ENCODE data around the gene C14orf180. TPM values are rescaled to one million over a fixed set of nuclear protein-coding genes. Genes with fewer than 3 reads are reported as not detected.
"Not testable (repeated sequence)": the region's sequence is repeated elsewhere in the genome, so short reads cannot be mapped to it uniquely, and the experiment has no call there.

C14orf180 gene
- total RNA-seq, 1 experiment from 2014 or later: not detected

DNA sequence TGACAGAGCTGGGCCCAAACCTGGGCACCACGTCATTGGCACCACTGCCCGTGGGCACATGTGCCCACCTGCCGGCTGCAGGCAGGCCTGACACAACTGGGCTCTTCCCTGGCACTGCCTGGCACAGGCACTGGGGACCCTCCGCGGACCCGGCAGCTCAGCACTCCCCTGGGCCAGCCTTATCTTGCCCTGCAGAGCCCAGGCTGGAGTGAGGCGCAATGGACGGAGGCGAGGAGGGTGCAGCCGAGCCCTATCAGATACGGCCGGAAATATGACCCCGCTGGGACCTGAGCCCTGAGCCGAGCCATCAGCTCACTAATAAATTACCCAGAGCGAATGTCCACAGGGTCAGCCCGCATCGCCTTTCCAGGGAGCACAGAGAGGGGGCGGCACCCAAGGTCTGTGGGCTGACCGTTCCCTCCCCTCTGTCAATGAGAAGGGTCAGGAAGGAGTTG lies 1.7 kb upstream of the C14orf180 start:
- ChIA-PET POLR2A (ENCODE audit: unreplicated experiment) (no interaction called here), CTCF (no interaction called here)
- Histone ChIP-seq H3K9me3 (ENCODE audit: low read length) (no peaks in the 10 kb centered on the region), H3K4me1 (ENCODE audit: insufficient read depth, low read length) (no peaks in the 10 kb centered on the region), H3K27me3 (ENCODE audit: low read length) (peaks cover 47% of the 10 kb centered on the region), H2AFZ (ENCODE audit: low read length) (no peak overlapping the region), H3K79me2 (ENCODE audit: low read length) (no peaks in the 10 kb centered on the region), H3F3A (ENCODE audit: low read length, unreplicated experiment) (no peaks in the 10 kb centered on the region), H3K4me3 (ENCODE audit: low read length) (no peak overlapping the region), H3K9ac (ENCODE audit: low read length) (no peak overlapping the region), H3K4me2 (ENCODE audit: low read length) (no peak overlapping the region), H3K27ac (ENCODE audit: low read length) (no peak overlapping the region), H4K20me1 (ENCODE audit: low read length) (no peaks in the 10 kb centered on the region), H3K36me3 (ENCODE audit: low read depth, low read length) (no peaks in the 10 kb centered on the region), H3K9me2 (replicated peaks; ENCODE audit: low read length) (no peaks in the 10 kb centered on the region)
- no TSS peak for BruUV-seq (replicated peaks)
- intact Hi-C loops (cut with micrococcal nuclease): loop anchor here (10.0 kb wide), 1 partner anchor 57 kb away; no protein-coding TSS in a partner anchor
- no peak for ATAC-seq
- TF ChIP-seq, protein P1, sequence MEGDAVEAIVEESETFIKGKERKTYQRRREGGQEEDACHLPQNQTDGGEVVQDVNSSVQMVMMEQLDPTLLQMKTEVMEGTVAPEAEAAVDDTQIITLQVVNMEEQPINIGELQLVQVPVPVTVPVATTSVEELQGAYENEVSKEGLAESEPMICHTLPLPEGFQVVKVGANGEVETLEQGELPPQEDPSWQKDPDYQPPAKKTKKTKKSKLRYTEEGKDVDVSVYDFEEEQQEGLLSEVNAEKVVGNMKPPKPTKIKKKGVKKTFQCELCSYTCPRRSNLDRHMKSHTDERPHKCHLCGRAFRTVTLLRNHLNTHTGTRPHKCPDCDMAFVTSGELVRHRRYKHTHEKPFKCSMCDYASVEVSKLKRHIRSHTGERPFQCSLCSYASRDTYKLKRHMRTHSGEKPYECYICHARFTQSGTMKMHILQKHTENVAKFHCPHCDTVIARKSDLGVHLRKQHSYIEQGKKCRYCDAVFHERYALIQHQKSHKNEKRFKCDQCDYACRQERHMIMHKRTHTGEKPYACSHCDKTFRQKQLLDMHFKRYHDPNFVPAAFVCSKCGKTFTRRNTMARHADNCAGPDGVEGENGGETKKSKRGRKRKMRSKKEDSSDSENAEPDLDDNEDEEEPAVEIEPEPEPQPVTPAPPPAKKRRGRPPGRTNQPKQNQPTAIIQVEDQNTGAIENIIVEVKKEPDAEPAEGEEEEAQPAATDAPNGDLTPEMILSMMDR (conservative IDR thresholded peaks at IDR 0.05; ENCODE audit: low read depth, low read length): no peak
- TF ChIP-seq EZH2phosphoT487 (IDR thresholded peaks at IDR 0.05; ENCODE audit: borderline replicate concordance, low read length) (no peak), EZH2 (IDR thresholded peaks at IDR 0.05; ENCODE audit: low read length, unreplicated experiment) (no peak)
- no peak for DNase-seq

DNA sequence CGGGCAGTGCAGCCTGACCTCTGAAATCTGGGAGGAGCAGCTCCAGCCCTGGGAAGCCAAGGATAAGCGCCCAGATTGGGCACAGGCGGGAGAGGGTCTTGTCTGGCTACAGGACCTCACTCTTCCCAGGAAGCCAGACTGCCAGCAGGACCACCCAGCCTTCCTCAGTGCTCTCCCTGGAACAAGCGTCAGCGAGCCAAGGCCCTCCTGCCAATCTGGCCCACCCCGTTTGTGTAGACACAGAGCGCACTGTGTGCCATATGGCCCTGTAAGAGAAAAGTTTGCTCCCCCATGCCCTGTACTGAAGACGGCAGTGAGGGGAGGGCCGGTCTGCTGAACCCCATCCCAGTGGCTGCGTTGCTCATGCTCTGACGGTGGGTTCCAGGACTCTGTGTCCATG lies 1.2 kb upstream of the C14orf180 start:
- Histone ChIP-seq H3F3A (ENCODE audit: low read length, unreplicated experiment) (no peaks in the 10 kb centered on the region), H3K4me2 (ENCODE audit: low read length) (no peak overlapping the region), H3K4me1 (ENCODE audit: insufficient read depth, low read length) (no peaks in the 10 kb centered on the region), H3K79me2 (ENCODE audit: low read length) (no peaks in the 10 kb centered on the region), H3K36me3 (ENCODE audit: low read depth, low read length) (no peaks in the 10 kb centered on the region), H3K9me3 (ENCODE audit: low read length) (no peaks in the 10 kb centered on the region), H4K20me1 (ENCODE audit: low read length) (no peaks in the 10 kb centered on the region), H2AFZ (ENCODE audit: low read length) (no peak overlapping the region), H3K27me3 (ENCODE audit: low read length) (peaks cover 48% of the 10 kb centered on the region), H3K27ac (ENCODE audit: low read length) (no peak overlapping the region), H3K9me2 (replicated peaks; ENCODE audit: low read length) (no peaks in the 10 kb centered on the region), H3K9ac (ENCODE audit: low read length) (no peak overlapping the region), H3K4me3 (ENCODE audit: low read length) (no peak overlapping the region)
- ATAC-seq: no peak
- ChIA-PET POLR2A (ENCODE audit: unreplicated experiment) (no interaction called here), CTCF (no interaction called here)
- intact Hi-C loops (cut with micrococcal nuclease): loop anchor here (10.0 kb wide), 1 partner anchor 56 kb away; no protein-coding TSS in a partner anchor
- DNase-seq: no peak
- BruUV-seq (replicated peaks): no TSS peak
- TF ChIP-seq EZH2 (IDR thresholded peaks at IDR 0.05; ENCODE audit: low read length, unreplicated experiment) (no peak), EZH2phosphoT487 (IDR thresholded peaks at IDR 0.05; ENCODE audit: borderline replicate concordance, low read length) (no peak)
- TF ChIP-seq, protein P1 (conservative IDR thresholded peaks at IDR 0.05; ENCODE audit: low read depth, low read length): no peak

DNA sequence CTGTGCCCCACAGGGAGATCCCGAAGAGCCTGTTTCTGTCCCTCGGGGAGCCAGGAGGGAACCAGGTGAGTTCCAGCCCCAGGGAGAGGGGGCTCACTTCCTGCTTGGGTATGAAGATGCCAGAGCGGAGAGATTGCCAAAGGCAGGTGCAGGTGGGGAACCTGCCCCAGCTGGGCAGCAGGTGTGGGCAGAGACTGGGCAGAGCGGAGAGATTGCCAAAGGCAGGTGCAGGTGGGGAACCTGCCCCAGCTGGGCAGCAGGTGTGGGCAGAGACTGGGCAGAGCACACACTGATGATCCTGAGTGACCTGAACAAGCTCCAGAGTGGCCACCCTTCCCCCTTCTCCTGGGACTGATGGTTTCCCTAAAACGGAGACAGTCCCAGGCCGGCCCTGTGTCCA lies 375 bp downstream of the C14orf180 start:
- BruUV-seq (replicated peaks); DNase-seq; H3K4me1 ChIP-seq (ENCODE audit: insufficient read depth, low read length); H3F3A ChIP-seq (ENCODE audit: low read length, unreplicated experiment); H2AFZ ChIP-seq (ENCODE audit: low read length); H3K9me3 ChIP-seq (ENCODE audit: low read length); POLR2A ChIA-PET (ENCODE audit: unreplicated experiment); H3K79me2 ChIP-seq (ENCODE audit: low read length); H3K36me3 ChIP-seq (ENCODE audit: low read depth, low read length); H3K4me3 ChIP-seq (ENCODE audit: low read length); CTCF ChIA-PET; H4K20me1 ChIP-seq (ENCODE audit: low read length); H3K9me2 ChIP-seq (replicated peaks; ENCODE audit: low read length); H3K27ac ChIP-seq (ENCODE audit: low read length); H3K9ac ChIP-seq (ENCODE audit: low read length); ATAC-seq; H3K4me2 ChIP-seq (ENCODE audit: low read length): not testable (repeated sequence)
- intact Hi-C loops (cut with micrococcal nuclease): loop anchor here (10.0 kb wide), 1 partner anchor 55 kb away; no protein-coding TSS in a partner anchor
- H3K27me3 ChIP-seq (ENCODE audit: low read length): peaks cover 48% of the 10 kb centered on the region
